HEK293T (cell line): ENCODE measurements around the gene ZNF552.

Source experiments
- CTBP1 ChIP-seq: fragments of 450-650 bp; IDR thresholded peaks from 2 replicates; pipeline ENCODE4 v1.6.1; 2016; ENCODE audit warnings: borderline replicate concordance
- FOXM1 ChIP-seq: fragments of 450-650 bp; IDR thresholded peaks from 2 replicates; pipeline ENCODE4 v1.6.1; 2017; ENCODE audit warnings: mild to moderate bottlenecking, borderline replicate concordance
- LEF1 ChIP-seq: fragments of 450-650 bp; IDR thresholded peaks from 2 replicates; pipeline ENCODE4 v1.6.1; 2017; ENCODE audit warnings: mild to moderate bottlenecking, borderline replicate concordance
- PKNOX1 ChIP-seq: fragments of 450-650 bp; IDR thresholded peaks from 2 replicates; pipeline ENCODE4 v1.6.1; 2016

DNA sequence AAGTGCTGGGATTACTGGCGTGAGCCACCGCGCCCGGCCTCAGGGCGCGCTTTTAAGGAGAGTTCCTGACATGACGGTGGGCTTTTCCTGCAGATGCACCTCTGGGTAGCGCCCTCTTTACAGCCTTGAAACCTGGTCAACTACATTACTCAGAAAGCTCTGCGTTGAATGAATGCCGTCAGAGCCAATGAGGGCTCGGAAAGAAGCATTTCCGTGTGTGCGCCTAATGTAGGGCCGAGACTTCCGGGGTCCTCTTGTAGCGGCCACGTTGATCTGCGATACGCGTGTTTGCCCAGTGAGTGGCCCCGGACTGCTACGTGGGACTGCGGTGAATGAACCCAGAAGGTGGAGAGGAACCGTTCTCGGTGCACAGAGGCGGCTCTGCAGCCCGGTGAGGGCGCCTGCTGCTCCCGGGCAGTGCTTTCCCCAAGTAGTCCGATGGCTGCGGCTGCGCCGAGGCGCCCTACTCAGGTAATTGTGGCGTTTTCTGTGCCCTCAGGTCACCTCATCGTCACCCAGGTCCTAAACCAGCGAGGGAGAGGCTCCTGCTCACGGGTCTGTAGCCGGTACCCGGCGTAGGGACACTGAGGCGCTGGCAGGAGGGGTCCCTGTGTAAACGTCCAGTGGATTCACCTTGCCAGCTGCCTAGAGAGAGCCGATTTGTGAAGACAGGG is 4.9 kb upstream of the ZNF552 start:
- no peak for TF ChIP-seq LEF1
- TF ChIP-seq FOXM1: no peak
- no peak for TF ChIP-seq CTBP1
- TF ChIP-seq PKNOX1: peak; percentile 98
